ENCODE data around the gene TSPAN1.
A peak's percentile ranks its signal among the peaks of the same experiment; 100 is the strongest.

The TSPAN1 gene

DNA sequence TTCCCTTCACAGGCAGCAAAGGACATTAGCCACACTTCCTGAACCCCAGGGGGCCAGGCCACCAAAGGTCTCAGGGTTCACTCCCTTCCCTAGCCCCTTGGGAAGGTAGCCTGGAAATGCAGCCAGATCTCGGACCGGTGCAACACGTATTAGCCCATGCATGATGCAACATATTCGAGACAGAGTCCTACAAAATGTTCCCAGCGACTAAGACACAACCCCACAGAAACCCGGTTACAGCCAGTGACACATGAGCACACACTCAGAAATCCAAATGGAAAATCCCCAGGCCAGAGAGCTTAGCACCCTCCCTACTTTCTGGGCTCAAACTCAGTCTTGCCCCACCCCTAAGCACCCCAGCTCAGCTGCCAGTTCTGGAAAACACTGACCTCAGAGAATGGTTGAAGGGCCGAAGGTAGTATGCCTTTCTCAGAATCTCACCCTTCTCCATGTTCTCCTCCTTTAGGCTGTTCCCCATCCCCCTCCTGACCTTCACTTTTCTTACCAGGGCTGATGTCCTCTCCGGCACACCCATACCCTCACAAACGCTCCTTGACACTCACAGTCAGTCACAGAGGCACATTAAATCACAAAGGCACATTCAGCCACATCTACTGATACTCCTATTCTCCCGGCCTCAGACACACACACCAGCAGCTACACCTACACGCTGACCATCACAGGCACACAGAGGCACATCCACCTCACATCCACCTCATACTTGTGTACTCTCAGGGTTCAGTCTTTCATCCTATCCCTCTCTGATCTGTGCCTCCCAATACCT, at the start of gene TSPAN1:
Gene TSPAN1, plus strand, starts transcription at position 640 of the 784 bp plus-strand sequence. CDS start 6,021 bp downstream, outside the sequence.
- DNase-seq: no peak

DNA sequence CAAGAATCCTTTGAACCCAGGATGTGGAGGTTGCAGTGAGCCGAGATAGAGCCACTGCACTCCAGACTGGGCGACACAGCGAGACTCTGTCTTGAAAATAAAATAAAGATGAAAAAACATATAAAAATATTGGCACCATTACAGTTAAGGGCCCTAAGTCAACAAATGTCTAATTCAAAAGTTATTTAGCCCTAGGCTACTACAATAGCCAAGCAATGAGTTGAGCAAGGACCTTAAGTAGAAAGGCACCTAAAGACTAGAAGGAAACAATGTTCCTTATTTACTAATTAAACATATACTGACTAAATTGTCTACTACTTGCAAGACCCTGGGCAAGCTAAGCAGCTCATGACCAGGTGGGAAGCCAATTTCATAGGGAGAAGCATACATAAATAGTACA, 46.5 kb upstream of the TSPAN1 start:
- DNase-seq: no peak

DNA sequence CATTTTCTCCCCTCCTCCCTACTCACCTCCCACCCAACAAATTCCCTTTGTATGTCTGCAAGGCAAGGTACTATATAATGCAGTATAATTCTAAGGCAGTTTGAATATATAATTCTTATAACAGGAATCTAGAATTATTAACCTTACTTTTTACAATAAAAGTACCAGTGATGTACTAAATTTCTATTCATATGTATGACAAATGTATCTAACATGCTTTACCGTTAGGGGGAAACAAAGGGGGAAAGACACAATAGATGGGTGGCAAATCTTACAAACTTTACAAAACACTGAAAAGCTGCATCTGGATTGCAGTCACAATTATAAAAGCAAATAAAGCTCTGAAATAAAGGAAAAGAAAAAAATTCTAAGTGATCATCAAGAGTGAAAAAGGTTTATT, 44.8 kb upstream of the TSPAN1 start:
- no peak for DNase-seq

- no peak for DNase-seq
Measured at GRCh38 chr1:46130606-46131005, 44.3 kb upstream of the TSPAN1 start.

GRCh38 chr1:46131093-46131492, 43.8 kb upstream of the TSPAN1 start:
- no peak for DNase-seq

- peak; percentile 49 for DNase-seq
Measured at GRCh38 chr1:46131712-46132528, 43.0 kb upstream of the TSPAN1 start.

GRCh38 chr1:46132529-46133180, 42.2 kb upstream of the TSPAN1 start, which contains the start of gene PIK3R3:
PIK3R3 (minus strand) TSS chr1:46132629; CDS start chr1:46131952, 677 bp downstream.
- DNase-seq: peak; percentile 99

DNA sequence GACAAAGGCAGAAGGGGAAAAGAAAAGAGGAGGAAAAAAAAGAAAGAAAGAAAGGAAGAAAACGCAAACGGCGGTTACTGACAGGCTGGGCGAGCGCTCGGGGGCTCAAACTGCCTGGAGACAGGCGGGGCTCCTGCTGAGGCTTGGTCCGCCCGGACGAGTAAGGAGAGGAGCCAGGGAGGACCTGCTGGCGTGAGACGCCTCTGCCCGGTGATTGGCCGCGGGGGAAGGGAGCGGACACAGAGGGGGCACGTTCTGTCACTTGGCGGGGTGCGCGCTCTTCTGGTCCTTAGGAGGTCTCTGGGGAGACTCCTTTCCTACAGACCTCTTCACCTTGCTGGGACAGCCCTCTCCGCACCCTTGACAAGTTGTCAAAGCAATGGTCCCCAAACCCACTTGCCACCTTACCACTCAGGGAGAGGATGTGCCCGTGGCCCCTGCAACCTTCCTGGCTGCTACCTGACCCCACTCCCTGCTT, 41.7 kb upstream of the TSPAN1 start:
- no peak for DNase-seq

- peak; percentile 28 for DNase-seq
Measured at GRCh38 chr1:46133781-46134350, 41.0 kb upstream of the TSPAN1 start.

DNA sequence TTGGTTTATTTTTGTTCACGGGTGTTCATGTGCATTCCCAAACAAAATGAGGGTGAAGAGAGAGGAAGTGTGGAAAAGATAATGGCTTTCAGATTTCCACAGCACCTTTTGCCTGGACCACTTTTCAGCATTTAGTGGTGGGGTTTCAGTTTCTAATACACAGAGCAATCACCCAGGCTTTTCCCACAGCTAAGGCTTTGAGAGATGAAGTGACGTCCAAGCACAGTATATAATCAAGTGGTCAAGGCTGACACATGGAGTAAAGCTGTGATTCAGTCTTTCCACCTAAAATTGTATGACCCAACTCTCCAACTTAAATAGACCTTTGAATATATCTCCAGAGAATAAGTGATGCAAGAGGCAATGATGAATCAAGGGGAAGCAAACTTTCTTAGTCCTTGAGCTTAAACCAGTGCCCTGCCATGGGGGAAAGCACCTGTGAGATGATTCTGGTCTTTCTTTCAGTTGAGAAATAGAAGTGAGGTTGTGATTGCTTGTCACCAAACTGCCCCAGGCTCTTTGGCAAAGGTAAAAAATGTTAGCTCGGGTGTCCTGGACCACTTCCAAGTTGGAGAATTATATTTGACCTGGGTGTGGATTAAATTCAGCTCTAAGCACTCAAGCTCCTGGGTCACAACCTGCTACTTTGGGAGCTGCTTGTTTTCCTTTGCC, 40.1 kb upstream of the TSPAN1 start:
- DNase-seq: peak; percentile 64

DNA sequence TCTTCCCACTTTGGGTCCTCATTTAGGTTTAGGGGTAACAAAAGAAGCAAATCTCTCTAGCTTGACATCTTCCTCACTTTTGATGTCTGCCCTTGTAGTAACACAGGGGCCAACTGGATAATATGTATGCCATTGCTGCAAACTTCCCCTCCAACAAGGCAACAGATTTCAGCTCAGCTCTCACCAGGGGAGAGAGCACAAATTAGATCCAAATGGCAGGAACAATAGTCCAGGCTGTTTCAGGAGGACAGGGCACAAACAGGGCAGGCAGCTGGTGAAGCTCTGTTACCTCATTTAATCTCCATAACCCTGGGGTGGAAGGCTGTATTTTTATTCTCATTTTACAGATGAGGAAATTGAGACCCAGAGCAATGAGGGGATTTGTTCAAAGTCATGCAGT, 38.2 kb upstream of the TSPAN1 start:
- DNase-seq: no peak

GRCh38 chr1:46137916-46138315, 37.0 kb upstream of the TSPAN1 start:
- no peak for DNase-seq

GRCh38 chr1:46148318-46148717, 26.6 kb upstream of the TSPAN1 start:
- no peak for DNase-seq

GRCh38 chr1:46150085-46150484, 24.8 kb upstream of the TSPAN1 start:
- no peak for DNase-seq

- no peak for DNase-seq
Measured at GRCh38 chr1:46152016-46152415, 22.9 kb upstream of the TSPAN1 start.

GRCh38 chr1:46153228-46153627, 21.7 kb upstream of the TSPAN1 start:
- no peak for DNase-seq

DNA sequence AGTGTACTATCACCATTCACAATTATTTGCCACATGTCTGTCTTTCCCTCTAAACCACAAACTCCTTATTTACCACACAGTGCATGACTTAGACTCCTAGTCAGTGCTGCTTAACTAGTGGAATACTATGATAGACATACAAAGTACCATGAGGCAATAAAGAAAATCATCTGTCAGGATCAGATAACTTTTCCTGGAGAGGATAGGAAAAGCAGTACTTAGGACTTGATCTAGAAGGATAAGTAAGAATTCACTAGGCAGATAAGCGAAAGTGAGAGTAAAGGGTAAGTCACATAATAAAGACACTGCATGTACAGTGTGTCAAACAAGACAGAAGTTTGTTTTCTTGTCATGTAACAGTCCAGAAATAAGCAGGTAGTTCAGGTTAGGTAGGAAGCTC, 21.2 kb upstream of the TSPAN1 start:
- DNase-seq: no peak

DNA sequence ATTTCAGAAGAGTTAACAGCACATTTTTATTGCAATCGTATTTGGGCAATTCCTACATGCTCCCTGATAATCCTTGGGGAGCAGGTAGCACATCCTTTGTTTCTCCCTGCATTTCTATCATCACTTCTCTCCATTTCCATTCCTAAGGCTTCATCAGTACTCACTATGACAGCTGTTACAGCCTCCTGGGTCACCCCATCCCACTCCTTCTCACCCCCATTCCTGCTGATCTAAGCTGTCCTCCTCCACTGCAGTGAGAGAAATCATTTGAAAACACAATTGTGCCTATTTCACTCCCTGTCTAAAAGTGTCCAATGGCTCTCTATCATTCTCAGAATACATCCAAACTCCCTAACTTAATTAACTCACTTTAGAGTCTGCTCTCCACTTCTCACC, 17.0 kb upstream of the TSPAN1 start:
- DNase-seq: no peak

GRCh38 chr1:46158312-46159281, 16.3 kb upstream of the TSPAN1 start:
- no peak for DNase-seq

DNA sequence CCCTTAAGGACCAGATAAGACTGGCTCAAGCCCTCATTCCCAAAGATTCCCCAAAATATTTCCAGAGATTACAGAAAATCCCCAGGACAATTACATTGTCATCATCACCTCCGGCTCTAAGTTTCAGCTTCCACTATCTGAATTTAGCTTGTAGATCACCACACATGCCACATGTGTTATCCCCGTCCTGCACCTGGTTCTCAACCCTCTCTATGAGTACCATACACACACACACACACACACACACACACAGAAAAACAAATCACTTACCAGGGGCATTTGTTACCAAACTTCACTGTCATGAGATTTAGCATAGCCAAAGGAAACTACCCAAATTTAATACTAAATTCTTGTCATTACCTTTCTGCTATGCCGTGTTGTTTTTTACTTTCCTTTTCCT, 15.4 kb upstream of the TSPAN1 start:
- DNase-seq: no peak

DNA sequence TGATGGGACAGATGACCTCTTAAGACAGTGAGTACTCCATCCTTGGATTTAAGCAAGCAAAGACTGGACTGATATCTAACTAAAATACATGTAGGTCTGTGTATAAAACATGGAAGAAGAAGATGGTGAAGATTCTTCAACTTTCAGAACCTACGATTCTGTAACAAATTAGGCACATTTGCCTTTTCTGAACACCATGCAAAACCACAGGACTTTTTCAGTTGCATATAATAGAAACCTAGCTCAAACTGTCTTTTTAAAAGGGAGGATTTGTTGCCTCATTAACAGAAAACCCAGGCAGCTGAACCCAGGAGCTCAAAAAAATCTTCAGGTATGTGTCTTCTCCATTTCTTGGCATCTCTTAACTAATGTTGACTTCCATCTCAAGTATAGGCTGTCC, 14.7 kb upstream of the TSPAN1 start:
- DNase-seq: no peak
